Mesodermal cell (in vitro differentiated cells): ENCODE measurements around the gene F2RL3.

Source experiments
- H3K27ac ChIP-seq: 2 replicates; pipeline ENCODE4 v1.7.0; 2013; ENCODE audit warnings: mild to moderate bottlenecking, low read depth, low read length, moderate library complexity; ENCODE audit not compliant: severe bottlenecking
- H3K36me3 ChIP-seq: 2 replicates; pipeline ENCODE4 v1.7.1; 2013; ENCODE audit warnings: mild to moderate bottlenecking, low read length, moderate library complexity; ENCODE audit not compliant: control insufficient read depth, insufficient read depth
- H3K4me1 ChIP-seq: one replicate; pipeline ENCODE4 v1.7.1; 2013; ENCODE audit warnings: mild to moderate bottlenecking, low read length; ENCODE audit not compliant: insufficient read depth, control insufficient read depth, poor library complexity, severe bottlenecking
- H3K4me3 ChIP-seq: 2 replicates; pipeline ENCODE4 v1.7.0; 2013; ENCODE audit warnings: low read length, control low read depth, mild to moderate bottlenecking; ENCODE audit not compliant: insufficient read depth, poor library complexity, severe bottlenecking; ENCODE audit errors: extremely low read depth
- H3K9me3 ChIP-seq: 2 replicates; pipeline ENCODE4 v1.7.1; 2013; ENCODE audit warnings: mild to moderate bottlenecking, low read length, moderate library complexity; ENCODE audit not compliant: control insufficient read depth
- WGBS, 2 experiments: methylation state at CpG; one replicate each; pipeline ENCODE4 v1.1.5; 2013; ENCODE audit warnings: missing lambda C conversion rate in 2 of 2; ENCODE audit not compliant: insufficient coverage in 2 of 2; 5-methylcytosine and 5-hydroxymethylcytosine counted together

Gene F2RL3

GRCh38 chr19:16940626-16941025 lies 51.8 kb downstream of the F2RL3 start:
- H3K4me3 ChIP-seq: no peak overlapping the region
- no peak overlapping the region for H3K27ac ChIP-seq
- 93% methylated on average over 3 to 7 of the region's 9 CpGs for WGBS, 2 experiments
- H3K9me3 ChIP-seq: no peaks in the 10 kb centered on the region
- H3K36me3 ChIP-seq: no peaks in the 10 kb centered on the region
- H3K4me1 ChIP-seq: no peaks in the 10 kb centered on the region
